GM18511 (cell line): ENCODE measurements around the gene LCK.

Experiments
- ATAC-seq: cut with Tn5 transposase; IDR thresholded peaks from one replicate; pipeline ENCODE4 v1.9.1; 2021; ENCODE audit warnings: mild to moderate bottlenecking, moderate library complexity; ENCODE audit not compliant: unreplicated experiment

LCK gene

DNA sequence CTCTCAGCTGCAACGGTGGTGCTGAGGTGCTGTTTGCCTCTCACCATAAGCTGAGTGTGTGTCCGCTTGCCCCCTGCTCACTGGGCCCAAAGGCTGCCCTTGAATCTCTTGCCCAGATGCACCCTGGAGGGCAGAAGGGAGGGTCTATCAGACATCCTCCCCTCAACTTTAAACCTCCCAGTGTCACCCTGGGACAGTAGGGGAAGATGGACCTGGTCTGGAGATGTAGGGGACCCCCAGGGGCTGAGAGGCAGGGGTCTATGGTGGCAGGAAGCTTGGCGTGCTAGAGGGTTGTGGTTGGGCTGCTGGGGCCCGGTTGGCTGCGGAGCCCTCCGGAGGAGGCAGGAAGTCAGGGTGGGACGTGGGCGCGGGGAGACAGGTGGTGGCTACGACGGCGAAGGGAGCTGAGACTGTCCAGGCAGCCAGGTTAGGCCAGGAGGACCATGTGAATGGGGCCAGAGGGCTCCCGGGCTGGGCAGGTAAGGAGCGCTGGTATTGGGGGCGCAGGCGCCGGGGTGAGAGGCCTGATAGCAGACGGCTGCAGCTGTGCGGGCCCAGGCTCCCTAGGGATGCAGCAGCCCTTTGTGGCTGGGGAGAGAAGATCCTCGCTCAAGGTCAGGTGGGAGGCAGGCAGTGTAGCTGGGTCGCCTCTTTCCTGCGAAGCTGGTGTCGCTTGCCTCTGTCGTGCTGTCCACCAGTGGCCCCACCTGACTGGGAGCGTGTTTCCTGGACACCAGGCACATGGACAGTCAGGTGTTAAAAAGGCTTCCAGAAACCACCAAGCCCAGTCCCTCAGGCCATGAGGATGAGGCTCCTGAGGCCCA is at the start of gene LCK:
TSS of gene LCK (plus strand) at position 373 of the 824 bp plus-strand sequence. CDS start 23,065 bp downstream, outside the sequence.
- no peak for ATAC-seq

DNA sequence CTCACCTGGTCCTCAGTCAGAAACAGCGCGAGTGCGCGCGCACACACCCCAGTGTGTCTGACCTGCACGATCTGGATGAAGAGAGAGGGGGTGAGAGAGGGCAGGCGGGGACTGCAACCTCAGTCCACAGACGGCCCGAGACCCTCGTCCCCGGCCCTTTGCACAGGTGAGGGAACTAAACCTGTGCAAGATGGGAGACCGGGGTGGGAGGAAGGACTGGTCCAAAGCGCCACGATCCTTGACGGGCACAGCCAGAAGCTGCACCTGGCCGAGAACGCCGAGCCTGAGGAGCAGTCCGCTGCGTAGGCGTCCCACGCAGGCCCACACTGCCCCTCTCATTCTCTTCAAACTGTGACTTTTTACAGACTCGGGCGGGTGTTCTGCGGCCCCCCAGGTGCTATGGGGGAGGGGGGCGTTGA is 46.1 kb upstream of the LCK start:
- no peak for ATAC-seq

DNA sequence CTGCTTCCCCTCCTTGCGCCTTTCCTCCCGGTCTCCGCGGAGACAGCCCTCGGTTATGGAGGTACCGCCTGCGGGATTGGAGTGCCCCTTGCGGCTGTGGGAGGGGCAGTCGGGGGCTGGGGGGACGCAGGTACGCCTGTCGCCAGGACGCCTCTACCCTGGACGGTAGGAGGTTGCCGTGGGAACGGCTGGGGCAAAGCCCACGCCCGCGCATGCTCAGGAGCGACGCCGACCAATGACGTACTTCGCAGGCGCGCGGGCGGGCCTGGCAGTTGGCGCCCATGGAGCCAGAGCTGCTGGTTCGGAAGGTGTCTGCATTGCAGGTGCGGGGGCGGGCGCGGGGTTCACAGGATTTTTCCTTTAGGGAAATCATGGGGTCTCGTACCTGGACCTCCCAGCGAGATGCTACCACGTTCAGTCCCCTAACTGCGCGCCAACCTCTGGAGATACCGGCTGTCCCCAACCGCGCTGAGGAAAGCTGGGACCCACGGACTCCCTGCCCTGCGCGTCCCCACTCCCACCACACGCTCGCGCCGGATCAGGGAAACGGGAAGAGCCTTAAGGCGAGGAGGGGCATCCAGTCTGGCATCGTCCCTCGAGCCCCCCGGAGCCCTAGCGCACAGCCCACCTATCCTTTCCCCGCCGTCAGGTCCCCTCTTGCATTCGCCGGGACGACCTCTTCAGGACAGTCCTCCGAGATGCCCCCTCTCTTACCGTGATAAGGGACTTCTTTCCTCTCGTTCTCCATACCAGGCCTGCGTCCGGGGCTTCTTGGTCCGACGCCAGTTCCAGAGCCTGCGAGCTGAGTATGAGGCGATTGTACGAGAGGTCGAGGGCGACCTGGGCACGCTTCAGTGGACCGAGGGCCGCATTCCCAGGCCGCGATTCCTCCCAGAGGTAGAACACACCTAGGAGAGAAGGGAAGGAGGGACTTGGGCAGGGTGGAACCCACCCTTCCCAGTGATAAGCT is 45.4 kb upstream of the LCK start, which contains the start of gene IQCC:
TSS of gene IQCC (plus strand) at position 271 of the 970 bp plus-strand sequence. CDS start at position 282, 11 bp downstream.
- ATAC-seq: no peak

DNA sequence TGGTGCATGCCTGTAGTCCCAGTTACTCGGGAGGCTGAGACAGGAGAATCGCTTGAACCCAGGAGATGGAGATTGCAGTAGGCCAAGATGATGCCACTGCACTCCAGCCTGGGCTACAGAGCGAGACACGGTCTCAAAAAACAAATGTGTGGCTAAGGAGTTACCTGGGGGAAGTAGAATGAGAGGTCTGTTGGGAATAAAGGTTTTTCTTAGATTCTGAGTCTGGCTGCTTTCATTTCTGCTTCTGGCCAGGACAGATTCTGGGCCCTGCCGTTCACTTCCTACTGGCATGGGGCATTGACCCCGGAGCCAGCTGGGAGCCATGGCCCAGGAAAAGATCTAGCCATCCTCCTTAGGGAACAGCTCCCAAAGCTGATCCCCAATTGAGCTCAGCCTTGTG is 42.6 kb upstream of the LCK start:
- ATAC-seq: no peak

DNA sequence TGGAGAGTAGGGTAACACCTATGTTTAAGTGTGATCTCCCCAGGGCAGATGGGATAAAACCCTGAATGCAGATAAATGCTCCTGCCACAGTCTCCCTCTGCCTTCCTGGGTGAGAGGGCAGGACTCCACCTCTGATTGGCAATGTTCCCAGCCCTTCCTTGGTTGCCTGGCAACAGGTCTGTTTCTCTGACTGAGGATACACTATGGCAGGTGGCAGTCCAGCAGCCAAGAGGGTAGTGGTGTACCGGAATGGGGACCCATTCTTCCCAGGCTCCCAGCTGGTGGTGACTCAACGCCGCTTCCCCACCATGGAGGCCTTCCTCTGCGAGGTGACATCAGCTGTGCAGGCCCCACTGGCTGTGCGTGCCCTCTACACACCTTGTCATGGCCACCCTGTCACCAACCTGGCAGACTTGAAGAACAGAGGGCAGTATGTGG is 42.2 kb upstream of the LCK start, which contains the start of gene DCDC2B:
TSS of gene DCDC2B (plus strand) at position 199 of the 438 bp plus-strand sequence. CDS start at position 204, 5 bp downstream.
- ATAC-seq: no peak

DNA sequence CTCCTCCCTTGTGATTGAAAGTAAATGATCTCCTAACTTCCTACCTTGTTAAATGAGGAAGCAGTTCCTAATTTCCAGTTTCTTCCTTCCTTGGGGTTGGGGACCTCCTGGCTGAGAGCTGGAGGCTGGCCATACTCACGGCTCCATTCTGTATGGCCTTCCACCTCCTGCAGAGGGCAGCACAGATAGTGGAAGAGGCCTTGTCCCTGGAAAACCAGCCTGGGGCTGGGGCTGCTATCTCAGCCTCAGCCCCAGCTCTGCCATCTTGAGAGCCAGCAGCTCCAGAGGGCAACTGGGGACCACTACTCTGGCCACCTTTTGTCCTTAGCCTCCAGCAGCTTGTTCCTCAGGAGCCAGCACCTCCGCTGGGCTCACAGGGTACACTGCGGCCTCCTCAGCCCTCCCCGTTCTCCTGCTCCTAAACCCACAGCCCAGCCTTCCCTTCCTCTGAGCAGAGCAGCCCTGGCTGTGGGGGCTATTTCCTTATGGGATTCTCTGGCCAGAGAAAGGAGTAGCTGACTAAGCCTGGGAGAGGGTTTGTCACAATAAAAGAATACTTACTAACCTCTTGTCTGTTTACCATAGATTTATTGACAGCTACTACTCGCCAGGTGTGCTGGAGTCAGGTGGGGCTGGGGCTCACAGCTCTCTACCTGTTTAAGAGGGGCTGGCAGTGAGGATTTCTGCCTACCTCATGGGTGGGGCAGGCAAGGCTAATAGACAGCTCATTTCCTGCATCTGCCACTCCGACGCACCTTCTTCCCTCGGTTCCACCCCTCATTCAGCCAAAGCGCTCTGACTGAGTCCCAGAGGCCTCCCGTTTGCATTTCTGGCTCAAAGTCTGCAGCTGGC is 35.2 kb upstream of the LCK start:
- no peak for ATAC-seq

DNA sequence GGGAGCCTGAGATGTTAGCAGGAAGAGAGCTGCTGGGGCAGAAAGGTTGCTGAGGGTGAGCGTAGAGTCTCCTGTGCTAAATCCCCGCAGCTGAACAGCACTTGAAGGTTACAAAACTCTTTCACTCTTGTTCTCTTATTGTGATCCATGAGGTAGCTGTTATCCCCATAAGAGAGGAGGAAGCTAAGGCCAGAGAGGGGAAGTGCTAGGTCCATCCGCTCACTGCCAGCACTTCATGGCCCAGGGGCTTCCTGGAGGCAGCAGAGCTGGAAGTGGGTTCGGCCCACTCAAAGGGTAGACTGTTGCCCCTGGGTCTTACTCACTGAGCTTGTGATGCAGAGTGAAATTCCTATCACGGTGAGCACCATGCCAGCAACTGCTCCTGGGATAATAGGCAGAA is 34.5 kb upstream of the LCK start:
- ATAC-seq: no peak

DNA sequence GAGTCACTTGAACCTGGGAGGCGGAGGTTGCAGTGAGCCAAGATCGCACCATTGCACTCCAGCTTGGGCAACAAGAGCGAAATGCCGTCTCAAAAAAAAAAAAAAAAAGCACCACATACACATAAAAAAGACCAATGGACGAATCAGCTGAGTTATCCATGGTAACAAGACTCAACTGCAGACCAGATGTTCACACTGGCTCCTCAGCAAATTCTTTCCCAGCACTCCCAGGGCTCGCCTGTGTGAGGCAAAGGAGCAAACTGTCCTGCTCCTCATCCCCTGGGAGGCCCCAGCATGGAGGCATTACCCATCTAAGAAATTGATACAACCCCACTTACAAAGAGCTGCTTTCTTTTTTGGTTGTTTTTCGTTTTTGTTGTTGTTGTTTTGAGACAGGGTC is 32.0 kb upstream of the LCK start:
- ATAC-seq: no peak

DNA sequence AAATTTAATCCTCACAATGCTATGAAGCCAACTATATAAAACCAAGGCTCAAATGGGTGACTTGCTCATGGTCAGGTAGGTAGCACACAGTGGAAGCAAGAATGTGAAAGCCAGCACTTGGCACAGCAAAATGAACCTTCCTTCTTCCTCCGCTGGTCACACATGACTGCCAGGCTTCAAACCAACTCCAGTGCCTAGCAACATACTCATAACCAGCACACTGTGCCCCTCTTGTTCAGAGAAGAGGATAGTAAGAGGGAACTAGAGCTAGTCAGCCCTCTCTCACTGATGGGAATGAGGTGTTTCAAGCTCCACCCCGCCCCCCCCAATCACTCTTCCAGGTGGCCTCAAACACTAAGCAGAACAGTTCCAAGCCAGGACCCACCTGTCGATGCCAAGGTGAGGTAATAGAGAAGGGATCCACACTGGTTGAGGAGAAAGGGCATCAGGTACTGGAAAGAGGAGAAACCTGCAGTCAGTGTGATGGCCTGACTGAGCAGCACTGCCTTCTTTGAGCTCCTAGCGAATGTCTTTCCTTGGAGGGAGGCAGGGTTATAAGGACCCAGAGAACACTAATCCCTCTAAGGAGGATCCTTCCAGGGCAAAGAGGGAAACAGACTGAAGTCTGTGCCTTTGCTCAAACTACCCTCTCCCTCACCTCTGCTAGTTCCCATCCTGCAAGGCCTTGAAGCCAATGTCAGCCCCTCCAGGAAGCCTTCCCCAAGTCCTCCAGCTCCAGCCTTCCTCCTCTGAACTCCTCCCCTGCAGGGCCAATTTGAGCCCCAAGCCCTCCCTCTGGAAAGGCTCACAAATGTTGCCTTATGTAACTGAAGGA is 30.1 kb upstream of the LCK start:
- no peak for ATAC-seq

DNA sequence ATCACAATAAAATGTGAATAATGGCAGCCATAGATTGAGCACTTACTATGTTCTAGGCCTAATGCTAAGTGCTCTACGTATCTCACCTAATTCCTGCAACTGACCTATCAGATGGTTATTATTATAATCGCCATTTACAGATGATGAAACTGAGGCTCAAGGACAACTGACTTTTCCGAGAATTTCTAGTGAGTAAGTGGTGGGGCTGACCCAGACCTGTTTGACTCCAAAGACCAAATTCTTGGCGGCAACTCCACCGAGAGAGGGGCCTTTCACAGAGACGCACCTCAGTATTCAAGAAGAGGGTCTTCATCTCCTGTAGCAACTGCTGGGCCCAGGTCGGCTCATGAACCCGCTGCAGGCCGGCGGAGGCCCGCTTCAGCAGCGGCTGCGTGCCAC is 29.5 kb upstream of the LCK start:
- ATAC-seq: peak; percentile 28

DNA sequence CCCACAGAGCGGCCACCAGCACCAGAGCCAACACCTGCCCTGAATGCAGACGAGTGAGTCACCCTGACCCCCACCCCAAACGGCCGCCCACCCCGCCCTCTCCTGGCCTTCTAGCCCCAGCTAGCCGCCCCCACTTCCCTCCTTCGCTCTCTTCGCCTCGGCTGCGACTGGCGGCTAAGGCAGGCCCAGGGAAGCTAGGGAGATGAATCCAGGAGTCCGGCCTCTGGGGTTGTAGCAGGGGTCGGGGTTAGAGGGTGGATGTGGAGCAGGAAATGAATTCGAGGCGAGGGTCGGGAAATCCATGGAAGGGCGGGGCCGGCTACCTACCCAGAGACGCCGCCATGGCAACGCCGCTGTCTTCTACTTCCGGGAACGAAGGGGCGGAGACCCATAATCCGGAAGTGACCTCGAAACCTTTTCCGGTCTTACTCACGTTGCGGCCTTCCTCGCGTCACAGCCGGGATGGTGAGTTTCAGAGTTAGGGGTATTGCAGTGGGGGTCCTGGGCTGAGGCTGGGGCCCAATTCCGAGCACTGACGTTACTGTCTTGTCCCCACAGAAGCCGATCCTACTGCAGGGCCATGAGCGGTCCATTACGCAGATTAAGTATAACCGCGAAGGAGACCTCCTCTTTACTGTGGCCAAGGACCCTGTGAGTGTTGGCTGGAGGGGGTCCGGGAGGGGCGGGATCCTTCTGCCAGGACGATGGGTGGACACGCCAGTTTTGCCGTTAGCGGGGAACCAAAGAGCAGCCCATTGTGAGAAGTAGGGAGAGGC is 28.9 kb upstream of the LCK start, which contains the start of the genes EIF3I and TMEM234:
TSS of gene EIF3I (plus strand) at position 428 of the 776 bp plus-strand sequence. CDS start at position 463, 35 bp downstream.
TSS of gene TMEM234 (minus strand) at position 374 of the 776 bp plus-strand sequence. CDS start at position 343, 31 bp downstream.
- ATAC-seq: peak; percentile 96

DNA sequence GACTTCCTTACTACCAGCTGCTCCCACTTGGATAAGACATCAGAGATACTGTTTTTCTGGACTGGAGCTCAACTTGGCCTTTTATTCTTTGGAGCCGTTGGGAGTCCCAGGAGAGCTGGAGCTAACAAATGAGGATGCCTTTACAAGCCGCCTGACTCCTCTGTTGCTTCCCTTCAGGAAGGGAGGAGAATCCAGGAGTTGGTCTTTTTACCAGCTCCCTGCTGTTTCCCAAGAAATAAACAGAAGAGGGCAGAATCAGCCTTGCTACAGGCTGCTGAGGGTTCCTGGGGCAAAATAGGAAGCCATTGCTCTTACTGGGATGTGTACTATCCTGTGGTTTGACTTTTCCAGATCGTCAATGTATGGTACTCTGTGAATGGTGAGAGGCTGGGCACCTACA is 27.4 kb upstream of the LCK start:
- no peak for ATAC-seq

DNA sequence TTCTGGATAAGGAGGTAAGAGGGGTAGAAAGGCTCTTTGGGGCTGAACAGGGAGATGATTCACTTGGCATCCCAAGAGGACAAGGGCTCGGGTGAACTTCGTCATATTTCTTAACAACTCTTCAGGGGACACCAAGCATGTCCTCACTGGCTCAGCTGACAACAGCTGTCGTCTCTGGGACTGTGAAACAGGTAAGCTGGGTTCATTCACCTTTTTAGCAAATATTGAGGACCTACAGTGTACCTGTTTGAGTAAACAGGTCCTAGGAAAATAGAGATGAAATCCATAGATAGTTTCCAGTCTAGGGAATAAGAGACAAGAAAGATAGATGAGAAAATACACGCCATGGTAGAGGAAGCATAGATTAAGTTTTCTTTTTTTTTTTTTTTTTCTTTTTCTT is 26.8 kb upstream of the LCK start:
- ATAC-seq: no peak

DNA sequence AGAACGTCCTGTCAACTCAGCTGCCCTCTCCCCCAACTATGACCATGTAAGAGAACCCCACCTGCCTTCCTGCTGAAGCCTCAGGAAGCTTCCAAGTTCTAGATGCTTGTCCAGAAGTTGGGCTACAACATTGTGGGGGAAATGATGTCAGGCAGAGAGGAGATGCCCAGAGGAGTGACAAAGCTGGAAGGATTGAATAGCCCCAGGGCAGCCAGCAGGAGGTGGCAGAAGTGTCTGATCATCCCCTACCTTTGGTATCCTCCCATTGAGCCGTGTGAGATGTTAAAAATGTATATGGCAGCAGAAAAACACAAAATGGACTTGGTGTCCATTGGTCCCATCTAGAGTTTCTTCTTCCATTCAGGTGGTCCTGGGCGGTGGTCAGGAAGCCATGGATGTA is 22.3 kb upstream of the LCK start:
- ATAC-seq: no peak

DNA sequence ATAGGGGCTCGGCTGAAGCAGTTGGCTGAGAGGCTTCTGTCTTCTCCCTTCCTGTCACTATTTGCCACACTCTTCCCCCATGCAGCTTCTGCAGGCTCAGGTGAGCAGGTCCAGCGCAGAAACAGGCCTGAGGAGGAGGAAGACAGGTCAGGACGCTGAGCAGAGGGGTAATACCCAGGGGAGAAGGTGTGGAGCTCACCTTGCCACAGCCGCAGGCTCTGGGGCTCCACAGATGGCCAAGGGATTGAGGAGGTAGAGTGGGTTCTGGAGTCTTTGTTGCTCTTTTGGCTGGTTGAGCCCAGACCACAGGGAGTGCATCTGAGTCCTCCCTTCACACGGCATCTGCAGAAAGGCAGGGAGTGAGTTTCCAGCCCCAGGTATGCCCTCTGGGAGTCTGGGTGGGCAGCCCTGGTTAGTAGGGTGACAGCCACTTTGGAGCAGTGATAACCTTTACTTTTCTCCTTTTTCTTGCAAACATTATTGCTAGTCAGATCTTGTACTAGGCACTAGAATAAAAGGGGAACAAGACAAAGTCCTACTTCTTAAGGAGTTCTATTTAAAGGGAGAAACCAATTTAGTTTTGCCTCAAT is 19.1 kb upstream of the LCK start:
- no peak for ATAC-seq

DNA sequence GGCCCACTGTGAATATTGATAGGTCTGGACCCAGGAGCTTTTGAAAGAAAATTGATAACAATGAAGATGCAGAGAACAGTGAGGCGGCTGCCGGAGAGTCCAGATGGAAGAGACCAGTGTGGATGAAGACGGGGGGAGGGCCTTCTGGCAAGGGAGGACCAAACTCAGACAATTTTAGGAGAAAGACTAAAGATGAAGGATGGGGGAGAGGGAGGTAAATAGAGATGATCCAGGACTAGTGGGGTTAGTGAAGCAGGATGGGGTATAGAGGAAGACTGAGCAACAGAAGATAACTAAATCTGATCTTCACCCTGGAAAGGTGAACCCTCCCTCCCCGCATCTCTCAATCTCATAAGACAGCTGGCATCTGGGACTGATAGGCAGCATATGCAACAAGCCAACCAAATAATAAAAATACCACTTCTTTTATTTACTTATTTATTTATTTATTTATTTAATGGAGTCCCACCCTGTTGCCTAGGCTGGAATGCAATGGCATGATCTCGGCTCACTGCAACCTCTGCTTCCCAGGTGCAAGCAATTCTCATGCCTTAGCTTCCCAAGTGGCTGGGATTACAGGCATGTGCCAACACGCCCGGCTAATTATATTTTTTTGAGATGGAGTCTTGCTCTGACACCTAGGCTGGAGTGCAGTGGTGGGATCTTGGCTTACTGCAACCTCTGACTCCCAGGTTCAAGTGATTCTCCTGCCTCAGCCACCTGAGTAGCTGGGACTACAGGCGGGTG is 18.3 kb upstream of the LCK start:
- no peak for ATAC-seq

DNA sequence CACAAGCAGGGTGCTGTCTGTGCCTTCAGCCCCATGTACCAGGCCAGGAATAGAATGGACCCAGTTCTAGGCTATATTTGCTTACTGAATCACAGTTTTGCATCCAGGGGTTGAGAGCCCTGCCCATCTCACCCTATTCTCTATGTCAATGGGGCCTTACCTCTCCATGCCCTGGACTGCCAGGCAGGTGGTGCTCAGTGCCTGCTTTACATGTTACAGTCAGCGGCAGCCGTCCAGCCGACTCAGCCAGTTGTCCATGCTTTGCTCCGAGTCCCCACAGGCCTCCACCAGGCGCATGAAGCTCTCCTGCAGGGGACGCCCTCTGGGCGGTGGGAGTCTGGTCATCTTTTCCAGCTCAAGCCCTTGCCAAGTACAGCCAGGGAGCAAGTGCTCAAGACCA is 16.3 kb upstream of the LCK start:
- ATAC-seq: no peak
